ENCODE data around the gene SLC51A.

GRCh38 chr3:196225086-196225485, 8.8 kb downstream of the SLC51A start:
- TF ChIP-seq EZH2 (IDR thresholded peaks at IDR 0.05; ENCODE audit: insufficient read depth, poor library complexity, severe bottlenecking) (no peak), EZH2phosphoT487 (IDR thresholded peaks at IDR 0.05; ENCODE audit: insufficient read depth, low read depth) (no peak)

Measured in GM23248 (cell line).